Measurements from ENCODE around the gene PABPN1.

Gene PABPN1

DNA sequence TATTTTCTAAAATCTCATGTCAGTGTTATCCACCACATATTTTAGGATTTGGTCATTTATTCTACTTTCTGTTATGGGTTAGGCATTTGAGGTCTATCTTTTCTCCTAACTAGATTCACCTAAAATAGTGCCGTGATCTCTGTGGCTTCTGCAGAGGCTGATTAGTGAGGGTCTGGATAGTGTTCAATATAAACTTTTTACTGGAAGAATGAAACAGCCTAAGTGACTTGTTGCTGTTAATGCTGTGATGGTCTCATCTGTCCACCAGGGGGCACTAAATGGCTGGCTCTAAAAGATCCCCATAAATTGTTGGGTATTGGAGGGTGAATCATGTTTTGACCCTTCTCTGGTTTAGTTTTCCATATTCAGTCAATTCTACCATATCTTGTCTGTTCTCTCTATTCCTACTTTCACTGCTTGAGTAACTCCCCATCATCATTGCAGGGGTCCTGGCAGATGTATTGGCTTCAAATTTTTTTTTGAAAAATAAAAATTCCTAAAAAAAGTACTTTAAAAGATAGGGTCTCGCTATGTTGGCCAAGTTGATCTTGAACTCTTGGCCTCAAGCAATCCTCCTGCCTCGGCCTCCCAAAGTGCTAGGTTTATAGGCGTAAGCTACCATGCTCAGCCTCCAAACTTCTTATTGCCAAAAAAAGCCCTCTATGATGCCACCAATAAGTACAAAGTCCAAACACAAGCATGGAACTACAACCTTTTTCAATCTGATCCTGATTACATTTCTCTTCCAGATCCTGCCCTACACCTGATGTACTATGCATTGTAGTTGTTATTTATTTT lies 6.9 kb downstream of the PABPN1 start:
- peak; percentile 63 for DNase-seq

DNA sequence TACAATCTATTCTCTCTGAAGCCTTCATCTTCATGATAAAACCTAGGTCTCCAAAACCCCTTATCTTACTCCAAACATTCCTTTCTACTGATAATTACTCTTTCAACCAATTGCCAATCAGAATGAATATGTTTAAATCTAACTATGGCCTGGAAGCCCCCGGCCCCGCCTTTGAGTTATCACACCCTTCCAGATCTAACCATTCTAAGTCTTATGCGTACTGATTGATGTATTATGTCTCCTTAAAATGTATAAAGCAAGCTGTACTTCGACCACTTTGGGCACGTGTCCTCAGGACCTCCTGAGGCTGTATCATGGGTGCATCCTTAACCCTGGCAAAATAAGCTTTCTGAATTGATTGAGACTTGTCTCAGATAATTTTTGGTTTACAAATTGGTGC lies 14.4 kb downstream of the PABPN1 start:
- no peak for DNase-seq

DNA sequence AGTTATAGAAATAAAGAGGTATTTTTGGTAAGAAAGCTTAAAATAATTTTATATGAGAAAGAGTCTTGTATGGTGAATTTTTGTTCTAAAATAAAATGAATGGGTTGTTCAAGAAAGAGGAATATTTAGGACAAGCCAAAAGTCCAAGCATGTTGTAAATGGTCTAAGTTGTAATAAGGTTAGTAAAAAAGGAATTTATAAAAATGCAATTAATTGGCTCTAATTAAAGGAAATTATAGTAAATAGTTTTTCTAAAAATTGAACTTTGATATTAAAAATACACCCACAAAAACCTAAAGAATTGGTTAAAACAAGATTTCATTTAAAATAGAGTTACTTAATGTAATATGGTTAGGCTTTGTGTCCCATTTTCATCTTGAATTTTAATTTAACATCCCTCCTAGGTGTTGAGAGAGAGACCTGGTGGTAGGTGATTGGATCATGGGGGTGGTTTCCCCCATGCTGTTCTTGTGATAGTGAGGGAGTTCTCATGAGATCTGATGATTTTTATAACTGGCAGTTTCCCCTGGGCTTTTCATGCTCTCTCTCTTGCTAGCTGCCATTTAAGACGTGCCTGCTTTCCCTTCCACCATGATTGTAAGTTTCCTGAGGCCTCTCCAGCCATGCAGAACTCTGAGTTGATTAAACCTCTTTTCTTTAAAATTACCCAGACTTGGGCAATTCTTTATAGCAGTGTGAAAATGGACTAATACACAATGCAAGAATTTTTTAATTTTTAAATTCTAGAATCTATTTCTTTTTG lies 18.4 kb downstream of the PABPN1 start:
- no peak for DNase-seq

DNA sequence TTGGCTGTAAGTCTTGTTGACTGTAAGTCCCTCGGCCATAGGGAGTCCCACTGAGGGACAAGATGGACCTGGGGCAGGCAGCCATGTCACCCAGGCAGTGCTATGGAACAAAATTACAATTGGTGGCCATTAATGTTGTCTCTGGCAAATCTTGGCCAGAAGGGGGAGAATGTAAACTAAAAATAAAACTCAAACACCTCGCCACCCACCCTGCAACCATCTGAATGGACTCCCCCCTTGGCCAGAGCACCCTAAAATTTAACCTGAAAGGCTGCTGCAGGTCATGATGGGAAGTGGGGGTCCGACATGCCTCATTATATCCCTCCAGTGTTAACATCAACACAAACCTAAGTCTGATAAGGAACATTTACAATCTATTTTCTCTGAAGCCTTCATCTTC lies 23.2 kb downstream of the PABPN1 start:
- no peak for DNase-seq

DNA sequence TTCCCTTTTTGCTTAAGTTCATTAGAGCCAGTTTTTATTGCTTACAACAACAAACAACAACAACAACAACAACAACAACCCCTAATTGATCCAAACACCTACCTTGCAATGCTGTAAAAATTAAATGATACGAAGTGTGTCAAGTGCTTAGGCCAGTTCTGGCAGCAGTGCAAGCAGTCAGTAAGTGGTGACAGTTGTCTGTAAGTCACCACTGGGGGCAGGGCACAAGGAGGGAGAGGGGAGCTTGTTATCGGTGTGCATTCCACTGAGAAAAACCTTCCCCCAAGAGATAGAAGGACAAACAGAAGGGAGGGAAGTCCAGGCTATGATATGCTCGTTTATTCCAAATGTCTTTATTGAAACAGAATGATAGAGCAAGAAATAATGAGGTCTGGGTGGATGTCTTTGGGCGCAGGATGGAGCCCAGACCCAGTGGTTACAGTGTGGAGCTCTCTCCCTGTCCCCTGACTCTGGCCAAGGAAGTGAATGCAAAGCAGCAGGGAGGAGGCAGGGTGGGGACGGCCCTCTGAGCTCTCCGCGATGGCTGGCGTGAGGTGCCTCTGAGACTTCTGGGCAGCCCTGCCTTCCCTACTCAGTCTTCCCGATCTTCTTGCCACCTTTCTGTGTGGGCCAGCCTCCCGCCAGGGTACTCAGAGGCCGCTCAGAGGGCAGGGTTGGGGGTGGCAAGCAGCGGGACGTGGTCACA lies 24.9 kb downstream of the PABPN1 start:
- no peak for DNase-seq

DNA sequence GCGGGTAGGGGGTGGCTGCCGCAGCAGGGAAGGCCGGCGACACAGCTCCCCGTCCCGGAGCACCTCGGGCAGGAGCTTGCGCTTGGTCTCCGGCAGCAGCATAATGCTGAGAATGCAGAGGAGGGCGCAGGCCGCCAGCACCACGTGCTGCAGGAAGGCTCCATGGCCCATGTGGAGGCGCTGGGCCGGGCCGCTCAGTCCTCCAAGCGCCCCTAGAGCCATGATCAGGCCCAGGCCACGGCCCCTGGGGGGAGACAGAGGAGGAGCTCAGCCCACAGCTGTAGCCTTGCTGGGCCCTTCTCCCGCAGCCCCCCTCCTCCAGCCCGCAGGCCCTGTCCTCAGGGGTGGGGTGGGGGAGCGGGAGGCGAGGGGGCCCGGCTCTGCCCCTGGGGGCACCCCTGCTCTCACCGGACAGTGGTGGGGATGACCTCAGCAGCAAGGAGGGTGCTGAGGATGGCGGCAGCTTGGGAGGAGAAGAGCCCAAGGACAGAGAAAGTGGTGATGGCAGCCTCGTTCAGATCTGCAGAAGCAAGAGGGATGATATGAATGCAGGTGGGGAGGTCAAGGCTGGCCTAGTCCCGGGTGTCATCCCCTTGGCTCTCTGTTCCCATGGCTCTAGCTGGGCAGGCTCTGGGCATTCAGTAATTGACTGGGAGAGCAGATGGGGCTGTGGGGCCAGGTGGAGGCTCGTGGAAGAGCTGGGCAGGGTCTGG lies 25.6 kb downstream of the PABPN1 start:
- DNase-seq: no peak

DNA sequence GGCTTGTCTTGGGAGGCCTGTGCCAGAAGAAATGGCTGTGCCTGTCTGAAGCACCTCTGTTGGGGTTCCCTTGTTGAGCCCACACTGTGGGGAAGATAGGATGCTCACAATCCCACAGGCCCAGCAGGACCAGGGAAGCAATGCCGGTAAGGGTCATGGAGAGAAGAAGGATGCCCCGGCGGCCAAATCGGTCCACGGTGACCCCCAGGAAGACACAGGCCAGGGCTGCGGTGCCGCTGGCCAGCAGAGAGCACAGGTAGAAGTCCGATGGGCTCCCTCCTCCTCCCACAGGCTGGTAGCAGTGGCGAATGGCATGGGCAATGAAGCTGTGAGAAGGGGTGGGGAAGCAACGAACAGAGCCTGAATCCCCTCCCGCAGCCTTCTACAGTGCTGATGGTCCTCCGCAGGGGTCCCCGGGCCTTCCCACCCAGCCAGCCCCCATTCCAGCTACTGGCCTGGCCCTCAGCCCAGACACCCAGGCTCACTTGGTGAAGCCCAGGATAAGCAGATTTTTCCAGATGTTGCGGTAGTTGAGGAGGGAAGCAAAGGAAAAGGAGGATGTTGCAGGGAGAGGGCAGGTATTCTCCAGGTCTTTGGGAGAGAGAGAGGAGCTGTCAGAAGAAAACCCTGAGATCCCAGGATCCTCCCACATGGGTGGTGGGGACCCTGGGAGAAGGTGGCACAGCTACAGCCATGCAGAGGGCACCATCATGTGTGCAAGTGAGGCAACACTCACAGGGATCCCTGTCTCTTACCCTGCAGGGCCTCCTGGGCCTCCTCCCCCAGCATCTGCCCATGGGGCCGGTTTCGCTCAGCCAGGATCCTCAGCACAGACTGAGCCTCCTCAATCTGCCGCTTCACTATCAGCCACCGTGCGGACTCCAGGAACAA lies 26.4 kb downstream of the PABPN1 start:
- no peak for DNase-seq

DNA sequence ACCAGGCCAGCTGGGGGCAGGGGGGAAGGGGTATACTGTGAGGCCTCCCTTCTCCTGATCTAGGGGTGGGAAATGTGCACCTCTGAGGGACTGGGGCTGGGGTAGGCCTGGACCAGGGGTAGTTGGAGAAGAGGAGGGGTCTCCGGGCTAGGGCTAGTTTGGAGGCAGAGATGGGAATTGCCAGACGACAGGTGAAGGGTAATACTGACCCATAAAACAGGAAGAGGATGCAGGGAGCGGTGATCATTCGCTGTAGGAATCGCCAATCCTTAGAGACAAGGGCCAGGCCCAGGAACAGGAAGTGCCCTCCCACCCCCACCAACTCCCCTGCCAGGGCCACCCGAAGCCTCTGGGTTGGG lies 27.0 kb downstream of the PABPN1 start:
- no peak for DNase-seq

DNA sequence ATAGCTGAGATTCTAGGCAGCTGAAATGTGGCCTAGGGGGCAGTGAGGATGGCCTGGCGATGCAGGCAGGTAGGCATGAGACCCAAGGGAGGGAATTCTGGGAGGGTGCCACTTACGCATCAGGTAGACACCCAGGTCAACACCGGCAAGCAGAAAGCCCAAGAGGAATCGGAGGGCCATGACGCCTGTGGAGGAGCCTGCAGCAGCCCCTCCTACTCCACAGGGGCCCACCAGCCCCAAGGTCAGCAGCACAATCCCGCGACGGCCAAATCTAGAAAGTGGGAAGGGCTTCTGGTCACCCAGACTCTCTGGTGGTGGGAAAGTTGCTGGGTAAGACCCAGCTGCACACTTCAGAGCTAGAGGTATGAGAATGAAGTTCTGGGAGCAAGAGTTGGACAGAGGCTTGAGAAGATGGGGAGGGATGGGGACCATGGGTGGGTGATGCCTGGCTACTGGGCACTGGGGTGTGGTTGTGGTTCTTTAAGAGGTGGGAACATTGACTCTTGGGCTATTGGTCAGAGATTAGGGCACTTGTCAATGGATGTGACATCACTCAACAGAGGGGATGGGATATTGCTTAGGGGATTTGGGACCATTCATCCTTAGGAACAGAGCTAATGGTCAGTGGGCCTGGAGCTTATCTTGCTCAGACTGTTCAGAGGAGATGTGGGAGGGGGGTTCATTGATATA lies 28.0 kb downstream of the PABPN1 start:
- DNase-seq: no peak

DNA sequence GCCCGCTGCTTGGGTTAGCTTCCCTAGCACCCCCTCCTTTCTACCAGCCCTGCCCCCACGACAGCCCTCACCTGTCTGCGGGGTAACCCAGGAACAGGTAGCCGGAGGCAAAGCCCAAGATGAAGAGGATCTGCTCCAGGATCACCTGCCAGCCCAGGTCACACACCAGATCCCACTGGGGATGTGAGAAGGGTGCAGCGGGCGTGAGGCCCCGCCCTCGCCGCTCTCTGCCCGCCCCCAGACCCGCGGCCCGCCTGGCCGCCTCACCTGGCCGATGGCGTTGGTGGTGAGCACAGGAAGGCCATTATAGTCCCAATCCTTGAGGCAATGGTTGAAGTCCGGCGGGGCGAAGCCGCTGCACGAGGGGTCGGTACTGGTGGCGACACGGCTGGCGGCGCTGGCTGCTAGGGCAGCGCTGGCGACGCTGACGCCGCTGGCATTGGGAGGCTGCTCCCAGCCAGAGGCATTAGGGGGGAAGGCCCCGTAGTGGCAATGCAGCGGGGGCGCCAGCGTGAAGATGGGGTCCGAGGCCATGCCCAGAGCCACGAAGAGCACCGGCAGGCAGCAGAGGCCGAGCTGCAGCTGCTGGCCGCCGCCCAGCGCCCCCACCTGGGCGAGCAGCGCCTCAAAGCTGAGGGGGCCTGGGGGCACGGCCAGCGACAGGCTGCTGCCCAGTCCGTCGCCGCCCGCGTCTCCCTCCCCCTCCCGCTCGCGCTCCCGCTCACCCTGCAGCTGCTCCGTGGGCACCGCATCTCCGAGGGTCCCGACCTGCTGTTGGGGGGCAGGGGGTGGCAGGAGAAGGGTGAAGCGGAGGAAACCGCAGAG lies 30.6 kb downstream of the PABPN1 start:
- DNase-seq: no peak

DNA sequence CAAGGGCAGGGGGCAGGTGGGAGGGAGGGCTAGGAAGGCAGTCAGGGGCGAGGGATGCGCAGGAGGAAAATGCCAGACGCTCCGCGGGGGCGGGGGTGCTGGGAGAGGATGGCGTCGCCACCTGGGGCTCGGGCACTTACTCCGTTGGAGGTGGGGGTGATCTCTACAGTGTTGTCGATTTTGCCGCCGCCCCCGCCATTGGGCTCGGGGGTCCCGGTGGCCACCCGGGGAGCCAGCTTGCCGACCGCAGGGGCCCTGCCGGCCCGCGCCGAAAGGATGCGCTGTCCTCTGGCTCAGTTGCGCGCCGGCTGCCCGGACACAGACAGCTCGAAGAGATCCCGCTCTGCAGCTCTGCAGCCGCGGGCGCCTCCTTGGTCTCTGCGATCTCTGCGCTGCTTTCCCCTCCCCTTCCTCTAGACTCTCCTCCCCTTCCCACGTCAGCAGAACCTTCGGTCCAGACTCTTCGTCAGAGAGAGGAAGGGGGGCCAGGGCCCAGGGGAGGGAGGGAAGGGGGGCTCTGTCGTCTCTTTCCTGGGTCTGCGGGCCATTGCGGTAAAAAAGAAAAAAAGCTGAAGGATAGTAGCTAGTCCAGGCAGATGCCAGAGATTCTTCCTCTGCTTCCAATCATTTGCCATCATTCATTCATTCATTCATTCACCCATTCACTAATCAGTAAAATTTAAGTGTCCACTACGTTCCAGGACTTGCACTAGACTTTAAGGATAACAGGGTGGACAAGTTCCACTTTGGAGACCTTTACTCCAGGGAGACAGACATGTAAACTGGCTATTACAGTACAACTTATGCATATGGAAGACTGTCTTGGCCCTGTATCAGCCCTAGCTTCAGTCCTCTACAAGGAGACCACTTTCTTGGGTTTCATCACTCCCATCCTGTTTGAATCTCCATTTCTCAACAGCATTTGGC lies 31.5 kb downstream of the PABPN1 start, which contains the start of gene SLC22A17:
SLC22A17 (minus strand) TSS at position 382 of the 927 bp plus-strand sequence.
- peak; percentile 70 for DNase-seq

DNA sequence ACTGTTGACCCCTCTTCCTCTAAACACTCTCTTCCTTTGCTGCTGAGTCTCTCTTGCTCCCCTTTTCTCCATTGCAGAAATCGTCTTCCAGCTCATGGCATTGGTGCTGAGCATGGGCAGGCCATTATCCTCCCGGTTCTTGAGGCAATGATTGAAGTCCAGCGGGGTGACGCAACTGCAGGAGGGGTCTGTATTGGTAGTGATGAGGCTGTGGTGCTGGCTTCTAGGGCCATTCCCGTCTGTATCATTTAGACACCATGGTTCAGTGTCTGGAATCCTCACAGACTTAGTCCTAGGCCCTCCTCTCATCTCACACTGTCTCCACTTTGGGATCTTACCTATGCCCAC lies 32.1 kb downstream of the PABPN1 start:
- DNase-seq: no peak

DNA sequence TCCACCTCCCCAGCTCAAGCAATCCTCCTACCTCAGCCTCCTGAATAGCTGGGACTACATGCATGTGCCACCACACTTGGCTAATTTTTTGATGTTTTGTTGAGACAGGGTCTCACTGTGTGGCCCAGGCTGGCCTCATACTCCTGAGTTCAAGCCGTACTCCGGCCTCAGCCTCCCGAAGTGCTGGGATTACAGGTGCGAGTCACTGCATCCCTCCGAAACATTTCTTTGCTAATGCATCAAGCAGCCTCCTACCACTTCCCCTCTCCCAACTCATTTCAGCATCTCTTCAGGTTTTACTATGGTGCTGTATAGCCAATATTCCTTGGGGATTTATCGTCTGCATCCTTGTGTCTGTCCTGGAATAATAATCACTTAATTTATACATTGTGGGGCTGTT lies 33.7 kb downstream of the PABPN1 start:
- no peak for DNase-seq

DNA sequence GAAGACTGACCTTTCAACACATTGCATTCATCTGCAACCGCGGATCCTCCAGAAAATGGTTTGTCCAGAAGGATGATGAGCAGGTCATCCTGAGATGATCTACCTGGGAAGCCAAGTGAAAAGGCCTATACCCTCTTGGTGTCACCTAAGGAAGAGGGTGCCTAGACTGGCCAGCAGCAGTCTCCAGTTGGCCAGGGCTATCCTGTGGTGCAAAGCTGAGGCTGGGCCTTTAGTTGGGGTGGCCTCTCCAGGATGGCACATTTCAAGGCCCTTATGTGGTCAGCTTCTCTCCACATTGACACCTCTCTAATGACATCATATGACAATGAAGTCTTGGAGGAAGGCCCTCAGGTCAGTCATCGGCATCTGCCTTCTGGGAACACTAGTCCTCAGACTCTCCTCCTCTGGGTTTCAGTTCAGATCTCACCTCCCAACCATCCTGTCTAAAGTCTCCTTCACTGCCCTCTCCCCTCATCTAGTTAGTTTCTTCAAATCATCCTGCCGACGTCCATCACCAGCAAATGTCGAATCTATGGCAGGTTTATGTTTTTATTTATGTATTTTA lies 34.7 kb downstream of the PABPN1 start:
- no peak for DNase-seq

DNA sequence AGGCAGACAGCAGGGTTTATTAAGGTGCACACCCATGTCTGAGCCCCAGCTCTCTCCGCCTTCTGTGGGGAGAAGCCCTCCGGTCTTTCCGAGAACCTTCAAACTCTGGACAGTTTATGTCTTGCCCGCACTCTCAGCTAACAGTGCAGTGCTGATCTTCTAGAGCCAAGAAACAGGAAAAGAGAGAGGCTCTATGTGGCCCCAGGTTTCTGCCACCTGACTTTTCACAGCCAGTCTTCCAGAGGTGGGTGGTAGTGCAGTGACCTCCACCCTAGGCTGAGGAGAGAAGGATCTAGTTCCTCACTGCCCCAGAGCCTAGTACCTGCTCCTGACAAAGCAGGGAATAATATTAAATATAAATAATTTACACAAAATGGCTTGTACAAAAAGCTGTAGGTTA lies 35.4 kb downstream of the PABPN1 start:
- no peak for DNase-seq

DNA sequence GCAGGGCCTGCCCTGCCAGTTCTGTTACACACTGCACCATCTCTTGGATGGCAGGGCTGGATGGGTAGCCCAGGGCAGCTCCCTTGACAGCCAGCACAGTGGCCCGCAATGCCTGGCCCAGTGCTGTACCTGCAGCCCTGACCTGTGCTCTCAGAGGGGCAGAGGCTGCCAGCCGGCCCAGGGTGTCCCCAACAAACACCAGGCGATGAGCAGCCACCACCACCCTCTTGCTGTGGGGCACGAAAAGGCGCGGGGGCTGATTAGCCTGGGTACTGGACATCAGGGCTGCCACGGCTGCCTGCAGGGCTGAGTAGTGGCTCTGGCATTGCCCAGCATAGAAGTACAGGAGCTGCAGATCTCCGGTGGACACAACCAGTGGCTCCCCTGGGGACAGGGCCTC lies 36.0 kb downstream of the PABPN1 start:
- DNase-seq: no peak

DNA sequence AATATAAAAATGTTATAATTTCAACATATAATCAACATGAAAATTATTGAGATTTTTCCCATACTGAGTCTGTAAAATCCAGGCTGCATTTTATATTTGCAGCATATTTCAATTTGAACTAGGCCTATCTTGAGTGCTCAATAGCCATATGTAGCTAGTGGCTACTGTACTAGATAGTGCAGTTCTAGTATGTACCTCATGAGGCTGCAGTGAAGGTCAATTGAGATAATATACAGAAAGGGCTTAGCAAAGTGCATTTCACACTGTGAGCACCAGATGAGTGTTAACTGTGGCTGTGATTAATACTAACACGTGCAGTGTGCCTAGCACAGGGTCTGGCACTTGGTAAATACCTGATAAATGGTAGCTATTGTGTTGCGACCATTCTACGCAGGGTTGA lies 36.8 kb downstream of the PABPN1 start:
- no peak for DNase-seq

DNA sequence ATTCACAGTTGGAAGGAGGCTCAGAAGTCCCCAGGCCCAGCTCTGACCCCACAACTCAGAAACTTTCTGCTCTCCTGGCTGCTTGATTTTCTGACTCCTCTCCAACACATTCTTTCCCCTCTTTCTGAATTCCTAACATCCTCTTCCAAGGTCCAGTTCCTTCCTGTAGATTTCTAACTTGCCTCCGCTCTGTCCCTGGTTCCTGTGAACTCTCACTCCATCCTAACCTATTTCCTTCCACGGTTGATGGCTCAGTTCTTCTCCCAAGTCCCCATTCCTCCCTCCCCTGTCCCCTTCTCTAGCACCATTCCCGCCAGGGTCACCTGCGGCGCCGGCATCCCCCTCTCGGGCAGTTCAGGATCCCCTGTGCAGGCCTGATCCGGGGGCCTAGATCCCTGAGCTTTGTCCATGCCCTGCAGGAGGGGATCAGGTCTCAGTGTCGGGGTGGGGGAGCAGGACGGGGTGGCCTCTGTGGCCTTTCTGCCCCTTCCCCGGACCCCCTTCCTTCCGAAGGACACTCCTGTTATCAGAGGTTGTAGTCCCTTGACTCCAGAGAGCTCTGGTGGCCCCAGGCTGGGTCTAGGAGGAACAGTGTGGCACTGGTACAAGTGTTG lies 37.4 kb downstream of the PABPN1 start:
- no peak for DNase-seq

DNA sequence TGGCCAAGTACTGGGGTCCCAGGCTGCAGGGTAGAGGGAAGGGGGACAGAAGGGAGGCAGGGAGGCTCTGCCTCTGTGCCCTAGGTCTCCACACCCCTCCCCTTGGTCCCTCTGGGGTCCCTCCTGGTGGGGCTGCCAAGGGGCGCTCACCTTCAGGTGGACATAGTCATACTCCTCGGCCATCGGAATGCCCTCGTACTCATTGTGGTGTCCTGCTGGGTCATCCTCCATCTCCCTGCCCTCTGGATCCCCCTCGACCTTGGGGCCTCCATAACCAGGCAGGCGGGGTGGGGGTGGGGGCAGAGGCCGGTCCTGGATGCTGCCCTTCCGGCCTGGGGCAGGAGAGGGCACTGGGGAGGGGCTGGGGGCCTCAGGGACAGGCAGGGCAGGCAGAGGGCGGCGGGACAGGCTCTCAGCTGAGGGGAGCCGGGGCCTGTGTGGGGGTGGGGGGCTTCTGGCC lies 37.9 kb downstream of the PABPN1 start:
- no peak for DNase-seq

All from NCI-H748 treated with DMSO at 0.1 percent for 48 hours (cell line).